GM19467 (cell line): ENCODE measurements around the gene SLK.

Experiments used
- ATAC-seq: cut with Tn5 transposase; IDR thresholded peaks from one replicate; pipeline ENCODE4 v1.9.1; 2021; ENCODE audit warnings: mild to moderate bottlenecking, moderate library complexity; ENCODE audit not compliant: unreplicated experiment

The SLK gene

DNA sequence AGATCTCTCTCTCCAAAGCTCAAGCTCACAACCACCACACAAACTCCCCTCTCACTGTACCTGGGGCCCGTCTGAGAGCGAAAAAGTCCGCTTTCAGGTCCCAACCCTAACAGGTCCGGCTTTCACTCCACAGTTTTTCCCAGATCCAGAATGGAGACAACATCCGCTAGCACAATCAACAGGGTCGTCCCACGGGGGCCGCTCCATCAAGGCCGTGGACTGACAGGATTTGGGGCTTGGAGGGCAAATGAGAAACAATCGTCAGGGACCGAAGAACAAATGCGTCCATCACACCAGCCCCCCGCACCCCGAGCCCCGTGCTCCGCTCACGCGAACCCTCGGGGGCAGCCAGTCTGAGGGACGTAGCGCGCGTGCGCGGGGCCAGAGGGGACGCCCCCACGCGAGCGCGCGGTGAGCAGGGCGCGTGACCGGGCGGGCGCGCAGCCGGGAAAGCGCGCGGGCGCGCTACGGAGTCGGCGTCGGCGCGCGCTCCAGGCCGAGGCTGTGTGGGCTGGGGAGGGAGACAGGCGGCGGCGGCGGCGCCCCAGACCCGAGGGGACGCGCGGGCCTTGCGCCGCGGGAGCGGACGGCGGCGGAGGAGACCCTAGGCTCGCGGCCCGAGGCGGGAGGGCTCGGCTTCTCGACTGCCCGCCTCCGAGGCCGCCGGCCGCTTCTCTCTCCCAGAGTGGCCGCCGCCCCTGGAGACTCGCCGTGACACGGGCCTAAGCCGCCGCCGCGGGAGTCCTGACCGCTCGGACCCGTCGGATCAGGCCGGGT lies at the start of gene SLK:
Gene SLK (plus strand): TSS at position 470 of the 777 bp plus-strand sequence. CDS start 606 bp downstream, outside the sequence.
- peak; percentile 77 for ATAC-seq

- peak; percentile 9 for ATAC-seq
Observed at GRCh38 chr10:103917302-103918052, 49.5 kb upstream of the SLK start.

DNA sequence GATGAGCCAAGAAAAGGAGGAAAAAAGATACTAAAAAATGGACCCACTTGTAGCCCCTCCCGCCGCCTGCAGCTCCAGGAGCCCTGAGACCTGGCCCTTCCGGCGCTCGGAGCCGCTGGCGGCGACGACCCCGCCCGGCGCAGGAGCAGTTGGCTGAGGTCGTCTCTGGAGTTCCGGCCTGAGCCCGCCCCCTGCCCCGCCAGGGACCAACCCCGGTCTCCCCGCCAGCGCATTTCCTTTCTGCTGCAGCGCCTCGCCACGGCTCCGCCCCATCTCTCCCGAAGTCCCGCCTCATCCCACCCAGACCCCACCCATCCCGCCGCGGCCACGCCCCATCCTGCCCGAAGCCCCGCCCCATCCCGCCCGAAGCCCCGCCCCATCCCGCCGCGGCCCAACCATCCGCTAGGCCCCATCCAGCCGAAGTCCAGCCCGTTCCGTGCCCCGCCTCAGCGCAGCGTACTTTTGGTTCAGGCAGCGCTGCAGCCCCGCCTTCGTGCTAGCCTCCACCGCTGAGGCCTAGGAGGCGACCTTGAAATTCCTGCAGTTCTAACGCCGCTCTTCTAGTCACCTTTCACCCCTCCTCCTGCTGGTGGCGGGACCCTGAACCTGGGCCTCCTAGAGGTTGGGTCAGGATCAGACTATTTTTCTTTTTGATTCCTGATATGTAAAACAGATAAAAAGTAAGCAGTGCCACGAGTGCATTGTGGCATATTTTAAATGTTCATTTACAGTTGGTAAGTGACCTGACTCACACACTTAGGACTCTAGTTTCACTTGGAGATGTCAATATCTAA lies 48.7 kb upstream of the SLK start, which contains the start of gene STN1:
Gene STN1 (minus strand): TSS at position 132 of the 794 bp plus-strand sequence. CDS start 590 bp downstream, outside the sequence.
- peak; percentile 91 for ATAC-seq

DNA sequence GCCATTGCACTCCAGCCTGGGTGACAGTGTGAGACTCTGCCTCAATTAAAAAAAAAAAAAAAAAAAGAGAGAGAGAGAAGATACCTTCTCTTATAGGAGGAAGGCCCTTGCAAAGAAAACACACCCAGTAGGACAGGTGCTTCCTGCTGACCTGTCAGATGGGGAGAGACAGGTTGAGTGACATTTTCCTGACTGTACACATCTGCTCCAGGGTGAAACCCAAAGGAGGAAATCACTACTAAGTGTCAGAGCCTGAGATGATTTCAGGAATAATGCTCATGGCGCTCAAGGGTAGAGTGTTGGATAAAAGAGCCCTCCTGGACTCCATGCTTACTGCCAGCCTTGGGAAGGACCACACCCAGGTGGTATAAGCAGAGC lies 47.3 kb upstream of the SLK start:
- ATAC-seq = no peak

- ATAC-seq = no peak
Observed at GRCh38 chr10:103921248-103921647, 45.7 kb upstream of the SLK start.

DNA sequence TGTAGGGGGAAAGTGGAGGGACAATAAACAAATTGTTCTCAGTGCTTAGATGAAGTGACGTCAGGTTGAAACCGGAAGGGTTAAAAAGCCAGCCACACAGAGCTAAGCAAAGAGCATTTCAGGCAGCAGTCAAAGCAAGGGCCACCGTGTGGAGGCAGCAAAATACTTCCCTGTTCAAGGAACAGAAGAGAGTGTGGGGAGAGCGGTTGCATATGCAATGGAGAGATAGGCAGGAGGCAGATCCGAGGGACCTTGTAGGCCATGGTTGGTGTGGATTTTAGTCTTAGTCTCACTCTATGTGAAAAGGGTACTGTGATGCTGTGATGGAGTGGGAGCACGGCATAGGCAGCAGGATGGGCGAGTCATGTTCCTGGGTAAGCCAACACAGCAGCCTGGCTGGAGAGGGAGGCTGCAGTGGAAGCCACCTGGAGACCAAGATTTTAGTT lies 45.2 kb upstream of the SLK start:
- no peak for ATAC-seq

DNA sequence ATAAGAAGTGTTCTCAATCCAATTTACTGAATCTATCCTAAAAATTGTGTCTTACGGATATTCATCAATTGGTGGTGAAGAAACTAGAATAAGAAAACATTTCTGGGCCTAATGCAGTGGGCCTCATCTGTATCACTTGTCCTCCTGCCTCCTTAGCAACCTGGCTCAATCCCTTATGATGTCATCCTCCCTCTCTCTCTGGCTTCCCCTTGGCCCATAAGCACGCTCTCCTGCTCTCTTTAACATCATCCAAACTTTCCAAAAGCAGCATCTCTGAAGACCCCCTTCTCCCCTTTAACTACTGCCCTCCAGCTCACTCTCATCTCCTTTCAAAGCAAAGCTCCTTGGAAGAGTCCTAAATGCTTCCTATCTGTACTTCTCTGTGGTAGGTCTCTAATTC lies 44.3 kb upstream of the SLK start:
- ATAC-seq = no peak

DNA sequence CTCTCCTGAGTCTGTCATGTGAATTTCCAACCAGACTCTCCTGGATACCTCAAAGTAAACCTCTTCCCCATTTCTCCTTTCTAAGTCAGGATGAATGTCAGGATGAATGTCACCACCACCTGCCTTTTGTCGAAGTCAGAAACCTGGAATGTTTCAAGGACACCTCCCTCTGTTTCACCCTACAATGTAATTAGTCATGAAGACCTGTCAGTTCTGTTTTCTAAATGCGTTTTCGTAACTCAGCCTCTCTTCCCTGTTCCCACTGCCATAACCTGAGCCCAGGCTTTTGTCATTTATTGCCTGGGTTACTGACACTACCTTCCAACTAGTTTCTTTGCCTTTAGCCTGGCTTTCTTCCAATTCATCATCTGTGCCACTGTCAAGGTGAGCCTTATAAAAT lies 43.4 kb upstream of the SLK start:
- no peak for ATAC-seq

- no peak for ATAC-seq
Observed at GRCh38 chr10:103925591-103925990, 41.3 kb upstream of the SLK start.

GRCh38 chr10:103926722-103927319 lies 40.1 kb upstream of the SLK start:
- ATAC-seq = no peak

DNA sequence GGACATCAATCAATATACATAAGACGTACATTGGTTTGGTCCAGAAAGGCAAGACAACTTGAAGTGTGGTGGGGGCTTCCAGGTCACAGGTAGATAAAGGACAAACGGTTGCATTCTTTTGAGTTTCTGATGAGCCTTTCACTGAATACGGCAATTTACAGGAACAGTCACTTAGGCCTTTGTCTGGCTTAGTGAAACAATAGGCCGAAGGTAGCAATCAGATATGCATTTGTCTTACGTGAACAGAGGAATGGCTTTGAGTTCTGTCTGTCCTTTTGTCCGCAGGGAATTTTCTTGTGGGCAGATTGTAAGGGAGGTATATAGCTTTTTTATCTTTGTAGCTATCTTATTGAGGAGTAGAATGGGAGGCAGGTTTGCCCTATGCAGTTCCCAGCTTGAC lies 38.2 kb upstream of the SLK start:
- no peak for ATAC-seq

DNA sequence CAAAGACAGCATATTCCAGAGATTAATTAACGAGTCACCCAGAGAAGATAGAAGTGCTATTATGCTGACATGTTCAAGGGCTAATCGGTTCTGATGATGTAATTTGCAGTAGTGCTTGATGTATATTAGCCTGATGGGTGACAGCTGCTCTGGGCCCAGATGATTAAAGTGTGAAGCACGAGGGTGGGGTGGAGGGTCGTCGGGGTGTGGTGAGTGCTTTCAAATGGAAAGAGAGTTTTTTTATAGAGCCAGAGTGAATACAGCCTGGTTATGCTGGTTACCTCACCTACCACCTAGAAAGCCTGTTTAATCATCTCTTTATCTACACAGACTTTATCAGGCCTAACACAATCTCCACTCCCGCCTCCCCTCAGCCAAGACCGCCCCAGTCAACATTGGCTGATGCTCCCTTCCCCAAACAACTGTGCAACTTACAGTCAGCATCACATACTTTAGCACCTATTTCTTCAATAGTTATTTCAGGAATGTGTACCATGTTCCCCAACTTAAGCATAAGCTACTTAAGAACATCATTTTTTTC lies 37.5 kb upstream of the SLK start:
- ATAC-seq = no peak

GRCh38 chr10:103930449-103930848 lies 36.5 kb upstream of the SLK start:
- no peak for ATAC-seq

DNA sequence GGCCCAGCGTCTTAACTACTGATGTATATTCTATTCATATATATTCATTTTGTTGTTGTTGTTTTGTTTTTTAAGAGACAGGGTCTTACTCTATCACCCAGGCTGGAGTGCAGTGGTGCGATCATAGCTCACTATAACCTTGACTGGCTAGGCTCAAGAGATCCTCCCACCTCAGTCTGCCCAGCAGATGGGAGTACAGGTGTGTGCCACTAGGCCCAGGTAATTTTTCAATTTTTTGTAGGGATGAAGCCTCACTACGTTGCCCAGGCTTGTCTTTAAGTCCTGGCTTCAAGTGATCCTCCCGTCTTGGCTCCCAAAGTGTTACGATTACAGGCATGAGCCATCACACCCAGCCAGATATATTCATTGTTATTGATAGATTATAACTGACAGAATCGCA lies 36.1 kb upstream of the SLK start:
- no peak for ATAC-seq

DNA sequence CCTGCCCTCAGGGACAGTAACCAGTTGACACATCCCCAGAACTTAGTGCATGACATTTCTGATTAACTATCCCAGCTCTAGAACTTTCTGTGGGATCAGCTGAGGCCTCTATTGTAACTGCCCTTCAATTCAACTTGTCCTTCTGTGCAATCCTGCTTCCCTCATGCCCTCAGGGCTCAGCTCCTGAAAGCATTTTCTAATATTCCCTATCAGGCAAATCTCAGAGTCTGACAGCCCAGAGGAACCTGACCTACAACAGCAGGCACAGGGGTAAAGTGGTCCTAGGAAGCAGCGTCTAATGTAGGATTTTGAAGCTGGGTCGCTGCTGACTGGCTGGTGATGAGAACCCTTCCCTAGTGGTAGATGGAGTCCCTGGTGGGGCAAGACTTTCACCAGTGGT lies 35.3 kb upstream of the SLK start:
- ATAC-seq = no peak

- ATAC-seq = no peak
Observed at GRCh38 chr10:103932271-103932670, 34.7 kb upstream of the SLK start.

- no peak for ATAC-seq
Observed at GRCh38 chr10:103932971-103933370, 34.0 kb upstream of the SLK start.

DNA sequence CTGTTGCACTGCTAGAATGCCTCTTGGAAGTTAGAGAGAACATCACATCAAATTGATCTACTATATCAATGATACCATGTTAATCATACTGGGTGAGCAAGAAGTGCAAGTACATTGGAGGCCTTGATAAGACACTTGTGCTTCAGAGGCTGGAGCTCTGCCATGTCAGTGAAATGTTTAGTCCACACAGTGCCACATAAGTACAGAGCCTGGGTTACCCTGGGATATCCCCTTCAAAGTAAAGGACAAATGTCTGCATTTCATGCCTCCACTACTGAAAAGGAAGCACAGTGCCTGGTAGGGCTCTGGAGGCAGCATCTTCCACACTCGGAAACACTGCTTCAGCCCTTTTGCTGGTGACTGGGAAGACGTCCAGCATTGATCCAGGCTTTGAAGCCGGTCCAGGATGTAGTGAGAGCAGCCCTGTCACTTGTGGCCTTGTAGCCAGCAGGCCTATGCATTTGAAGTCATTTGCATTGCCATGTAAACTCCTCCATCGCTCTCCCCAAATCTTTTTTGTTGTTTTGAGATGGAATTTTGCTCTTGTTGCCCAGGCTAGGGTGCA lies 33.3 kb upstream of the SLK start:
- ATAC-seq = no peak

DNA sequence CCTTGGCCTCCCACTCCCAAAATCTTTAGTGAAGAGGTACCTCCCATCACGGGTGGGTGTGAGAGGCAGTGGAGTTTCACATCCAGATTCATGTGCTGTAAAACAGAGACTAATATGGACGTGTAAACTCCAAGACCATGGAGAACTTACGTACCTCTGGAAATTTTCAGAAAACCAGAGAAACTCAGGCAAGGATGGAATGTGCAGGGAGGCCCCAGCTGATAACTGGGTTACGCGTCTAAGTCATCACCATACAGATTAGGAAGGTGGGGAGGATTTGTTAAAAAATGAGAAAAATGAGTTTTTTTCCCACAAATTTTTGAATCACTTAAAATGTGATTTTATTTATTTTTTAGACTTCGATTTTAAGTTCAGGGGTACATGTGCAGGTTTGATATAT lies 32.6 kb upstream of the SLK start:
- no peak for ATAC-seq

DNA sequence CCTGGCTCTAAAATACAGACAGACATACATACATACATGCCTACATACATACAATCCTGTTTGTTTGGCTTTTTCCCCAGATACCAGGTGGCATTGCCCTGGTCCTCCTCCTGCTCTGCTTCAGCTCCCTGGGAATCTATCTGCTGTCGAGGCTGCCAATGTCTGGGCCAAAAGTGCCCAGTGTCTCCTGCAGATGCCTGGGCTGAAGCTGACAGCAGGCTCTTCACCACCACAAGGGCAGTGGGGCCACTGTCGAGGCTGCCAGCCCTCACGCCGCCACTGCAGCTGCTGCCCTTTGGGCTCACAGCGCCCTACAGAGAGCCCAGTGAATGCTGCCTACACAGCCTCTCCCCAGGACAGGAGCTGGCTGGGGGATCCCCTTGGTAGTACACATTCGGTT lies 30.9 kb upstream of the SLK start:
- no peak for ATAC-seq
